Neural progenitor cell (in vitro differentiated cells): ENCODE data around the gene LAMA2. TPM values are rescaled to one million over a fixed set of nuclear protein-coding genes. Genes with fewer than 3 reads are reported as not detected.

ENCODE experiments used
- DNase-seq: peaks from one replicate; pipeline ENCODE4 v3.0.0-alpha.2; 2016; ENCODE audit warnings: low spot score
- H2AFZ ChIP-seq: fragments of 200-600 bp; sonication (generic); replicated peaks from 2 replicates; pipeline ENCODE4 v1.6.1; 2016; ENCODE audit warnings: antibody characterized with exemption
- H3F3A ChIP-seq: fragments of 200-600 bp; sonication (generic); 2 replicates; pipeline ENCODE4 v1.6.1; 2016; ENCODE audit warnings: antibody characterized with exemption, low read depth
- H3K27ac ChIP-seq: fragments of 200-600 bp; sonication (generic); 2 replicates; pipeline ENCODE4 v1.5.1; 2016; ENCODE audit warnings: mild to moderate bottlenecking
- H3K27me3 ChIP-seq: fragments of 200-600 bp; sonication (generic); 2 replicates; pipeline ENCODE4 v1.6.1; 2016; ENCODE audit warnings: mild to moderate bottlenecking, moderate library complexity
- H3K36me3 ChIP-seq: fragments of 200-600 bp; sonication (generic); 2 replicates; pipeline ENCODE4 v1.5.1; 2016
- H3K4me1 ChIP-seq: fragments of 200-600 bp; sonication (generic); 2 replicates; pipeline ENCODE4 v1.6.1; 2016; ENCODE audit warnings: mixed run types
- H3K4me2 ChIP-seq: fragments of 200-600 bp; sonication (generic); 2 replicates; pipeline ENCODE4 v1.6.1; 2016
- H3K4me3 ChIP-seq: fragments of 200-600 bp; sonication (generic); 2 replicates; pipeline ENCODE4 v1.5.1; 2016
- H3K79me2 ChIP-seq: fragments of 200-600 bp; sonication (generic); 2 replicates; pipeline ENCODE4 v1.6.1; 2016; ENCODE audit warnings: low read depth
- H3K9ac ChIP-seq: fragments of 200-600 bp; sonication (generic); 2 replicates; pipeline ENCODE4 v1.6.1; 2016
- H3K9me3 ChIP-seq: fragments of 200-600 bp; sonication (generic); 2 replicates; pipeline ENCODE4 v1.5.1; 2016; ENCODE audit warnings: low read depth
- H4K20me1 ChIP-seq: fragments of 200-600 bp; sonication (generic); 2 replicates; pipeline ENCODE4 v1.6.1; 2016; ENCODE audit warnings: low read depth
- H3K27ac Mint-ChIP-seq: 3 replicates; pipeline ENCODE4 v1.8.0; 2021; ENCODE audit warnings: mixed read lengths
- H3K27me3 Mint-ChIP-seq: 2 replicates; pipeline ENCODE4 v1.8.0; 2022; ENCODE audit warnings: low read depth, mild to moderate bottlenecking, inconsistent platforms, moderate library complexity, mixed read lengths; ENCODE audit not compliant: insufficient read depth
- H3K36me3 Mint-ChIP-seq: 3 replicates; pipeline ENCODE4 v1.8.0; 2021; ENCODE audit warnings: mixed read lengths
- H3K4me1 Mint-ChIP-seq: 3 replicates; pipeline ENCODE4 v1.8.0; 2021; ENCODE audit warnings: mixed read lengths
- H3K4me3 Mint-ChIP-seq: 3 replicates; pipeline ENCODE4 v1.8.0; 2021; ENCODE audit warnings: mild to moderate bottlenecking, moderate library complexity, mixed read lengths
- H3K9me3 Mint-ChIP-seq: 3 replicates; pipeline ENCODE4 v1.8.0; 2020; ENCODE audit warnings: mixed read lengths
- CTCF ChIP-seq: fragments of 200-600 bp; sonication (generic); IDR thresholded peaks from 2 replicates; pipeline ENCODE4 v1.5.1; 2017; ENCODE audit warnings: antibody characterized with exemption, mild to moderate bottlenecking
- EZH2 ChIP-seq: fragments of 200-600 bp; sonication (generic); IDR thresholded peaks from 2 replicates; pipeline ENCODE4 v1.6.1; 2017; ENCODE audit warnings: antibody characterized with exemption, mild to moderate bottlenecking, moderate library complexity
- EZH2phosphoT487 ChIP-seq: fragments of 200-600 bp; sonication (generic); IDR thresholded peaks from 2 replicates; pipeline ENCODE4 v1.6.1; 2017; ENCODE audit warnings: antibody characterized with exemption
- total RNA-seq: library from RNA; depleted of rRNA; stranded (reverse); fragments of >200 nt; gene quantifications from 2 replicates; pipeline ENCODE4 v1.2.3, GENCODE V29; 2015; ENCODE audit warnings: low replicate concordance

Gene LAMA2
- total RNA-seq, 1 donor from 2014 or later = 1.5 TPM

- no peak overlapping the region for H2AFZ ChIP-seq
- no peak overlapping the region for H3K27ac ChIP-seq
- Mint-ChIP-seq H3K9me3 (no peaks in the 10 kb centered on the region), H3K4me3 (no peak overlapping the region), H3K36me3 (no peaks in the 10 kb centered on the region), H3K27me3 (no peaks in the 10 kb centered on the region), H3K27ac (no peak overlapping the region), H3K4me1 (no peaks in the 10 kb centered on the region)
- H3K79me2 ChIP-seq = no peaks in the 10 kb centered on the region
- no peak overlapping the region for H3K9ac ChIP-seq
- no peak for TF ChIP-seq CTCF
- TF ChIP-seq EZH2 = no peak
- no peaks in the 10 kb centered on the region for H4K20me1 ChIP-seq
- no peaks in the 10 kb centered on the region for H3K9me3 ChIP-seq
- no peaks in the 10 kb centered on the region for H3K36me3 ChIP-seq
- peaks cover 4% of the 10 kb centered on the region for H3K4me1 ChIP-seq
- H3F3A ChIP-seq = no peaks in the 10 kb centered on the region
- no peaks in the 10 kb centered on the region for H3K27me3 ChIP-seq
- no peak overlapping the region for H3K4me2 ChIP-seq
- H3K4me3 ChIP-seq = no peak overlapping the region
- no peak for DNase-seq
These were observed 397.3 kb downstream of the LAMA2 start for GRCh38 chr6:129280293-129280644.

- Mint-ChIP-seq H3K4me3 (no peak overlapping the region), H3K36me3 (no peaks in the 10 kb centered on the region), H3K9me3 (no peaks in the 10 kb centered on the region), H3K27me3 (no peaks in the 10 kb centered on the region), H3K27ac (no peak overlapping the region), H3K4me1 (no peaks in the 10 kb centered on the region)
- Histone ChIP-seq H3K27me3 (no peaks in the 10 kb centered on the region), H3K36me3 (no peaks in the 10 kb centered on the region), H3K79me2 (no peaks in the 10 kb centered on the region), H2AFZ (no peak overlapping the region), H3K4me3 (no peak overlapping the region), H3K4me2 (no peak overlapping the region), H4K20me1 (no peaks in the 10 kb centered on the region), H3K9me3 (no peaks in the 10 kb centered on the region), H3K27ac (no peak overlapping the region), H3K9ac (no peak overlapping the region), H3K4me1 (peaks cover 4% of the 10 kb centered on the region), H3F3A (no peaks in the 10 kb centered on the region)
- no peak for TF ChIP-seq EZH2phosphoT487
- TF ChIP-seq EZH2 = no peak
- TF ChIP-seq CTCF = no peak
- no peak for DNase-seq
These were observed 397.8 kb downstream of the LAMA2 start for GRCh38 chr6:129280749-129281148.

GRCh38 chr6:129281168-129281796 lies 398.3 kb downstream of the LAMA2 start:
- Mint-ChIP-seq H3K27me3 (no peaks in the 10 kb centered on the region), H3K4me3 (no peak overlapping the region), H3K9me3 (no peaks in the 10 kb centered on the region), H3K27ac (no peak overlapping the region), H3K36me3 (no peaks in the 10 kb centered on the region), H3K4me1 (no peaks in the 10 kb centered on the region)
- no peak overlapping the region for H3K9ac ChIP-seq
- no peaks in the 10 kb centered on the region for H3K79me2 ChIP-seq
- no peak overlapping the region for H2AFZ ChIP-seq
- H3F3A ChIP-seq = no peaks in the 10 kb centered on the region
- H3K4me2 ChIP-seq = no peak overlapping the region
- no peaks in the 10 kb centered on the region for H3K27me3 ChIP-seq
- H3K4me1 ChIP-seq = peaks cover 4% of the 10 kb centered on the region
- H3K9me3 ChIP-seq = no peaks in the 10 kb centered on the region
- TF ChIP-seq CTCF (no peak), EZH2phosphoT487 (no peak), EZH2 (no peak)
- no peak for DNase-seq
- H3K4me3 ChIP-seq = no peak overlapping the region
- H3K27ac ChIP-seq = no peak overlapping the region
- H4K20me1 ChIP-seq = no peaks in the 10 kb centered on the region
- no peaks in the 10 kb centered on the region for H3K36me3 ChIP-seq
